Measurements from ENCODE around the gene ZBTB2. TPM values are rescaled to one million over a fixed set of nuclear protein-coding genes. Genes with fewer than 3 reads are reported as not detected.

ZBTB2 gene
- total and polyA plus RNA-seq, 11 donors, result 3.2 to 8.2 (median 5.0) TPM

DNA sequence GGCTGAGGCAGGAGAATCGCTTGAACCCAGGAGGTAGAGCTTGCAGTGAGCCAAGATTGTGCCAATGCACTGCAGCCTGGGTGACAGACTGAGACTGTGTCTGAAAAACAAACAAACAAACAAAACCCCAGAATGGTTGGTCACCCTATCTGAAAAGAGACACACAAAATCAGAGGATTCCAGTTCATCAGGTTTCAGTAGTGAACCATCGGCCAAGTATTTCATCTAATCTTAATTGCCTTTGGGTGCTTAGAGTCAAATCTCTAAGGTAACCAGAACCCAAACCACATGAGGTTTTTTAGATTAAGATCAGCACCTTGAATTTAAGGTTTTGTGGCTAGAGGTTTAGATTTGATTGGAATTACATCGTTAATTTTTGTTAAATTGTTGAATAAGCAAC lies 8.3 kb upstream of the ZBTB2 start:
- H3K27me3 ChIP-seq, result no peaks in the 10 kb centered on the region
- intact Hi-C loops (cut with DNase I), result loop anchor here in 6 of 10 donors (5.0 to 10.0 kb wide), 5 partner anchors 43 to 78 kb away; partner anchors contain the start of gene RMND1 (in 1 of the 6)

DNA sequence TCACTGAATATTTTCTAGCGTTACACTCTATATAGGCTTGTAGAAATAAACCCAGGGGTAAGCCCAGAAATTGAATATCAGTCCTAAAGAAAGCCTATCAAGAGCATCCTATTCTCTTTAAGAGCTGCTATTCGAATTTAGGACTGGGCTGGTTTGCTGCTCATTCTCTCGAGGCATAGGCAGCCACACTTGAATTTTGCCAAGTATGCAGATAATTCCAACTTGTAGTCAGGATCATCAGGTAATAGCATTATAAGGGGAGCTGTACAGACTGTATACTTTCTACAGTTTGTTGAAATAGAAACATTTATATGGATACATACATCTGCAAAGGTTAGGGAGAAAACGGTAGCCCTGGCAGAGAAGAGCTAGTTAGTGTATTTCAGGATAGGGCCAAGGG lies 2.1 kb upstream of the ZBTB2 start:
- intact Hi-C loops (cut with DNase I), result loop anchor here in 8 of 10 donors (5.0 to 10.0 kb wide), 7 partner anchors 44 to 1589 kb away; partner anchors contain the start of genes RMND1 (in 4 of the 8) and FBXO5 (in 1 of the 8)
- Histone ChIP-seq H3K4me1 (peaks cover 12 to 70% (median 50%) of the 10 kb centered on the region in 12 donors), H3K27me3 (no peaks in the 10 kb centered on the region)

More for the DNA sequence above, 8.3 kb upstream of the ZBTB2 start:
- Histone ChIP-seq H3K4me1 (peaks cover 0 to 56% (median 24%) of the 10 kb centered on the region in 12 donors), H3K4me3 (no peak overlapping the region), H3K36me3 (peaks cover 0 to 39% (median 23%) of the 10 kb centered on the region in 9 donors), H3K9me3 (no peaks in the 10 kb centered on the region), H3K27ac (no peak overlapping the region)
- ATAC-seq, result no peak
- WGBS, 4 donors, result 82 to 90% (median 85%) methylated on average over 3 of the region's 3 CpGs
- DNase-seq, result no peak
- TF ChIP-seq, protein P1, sequence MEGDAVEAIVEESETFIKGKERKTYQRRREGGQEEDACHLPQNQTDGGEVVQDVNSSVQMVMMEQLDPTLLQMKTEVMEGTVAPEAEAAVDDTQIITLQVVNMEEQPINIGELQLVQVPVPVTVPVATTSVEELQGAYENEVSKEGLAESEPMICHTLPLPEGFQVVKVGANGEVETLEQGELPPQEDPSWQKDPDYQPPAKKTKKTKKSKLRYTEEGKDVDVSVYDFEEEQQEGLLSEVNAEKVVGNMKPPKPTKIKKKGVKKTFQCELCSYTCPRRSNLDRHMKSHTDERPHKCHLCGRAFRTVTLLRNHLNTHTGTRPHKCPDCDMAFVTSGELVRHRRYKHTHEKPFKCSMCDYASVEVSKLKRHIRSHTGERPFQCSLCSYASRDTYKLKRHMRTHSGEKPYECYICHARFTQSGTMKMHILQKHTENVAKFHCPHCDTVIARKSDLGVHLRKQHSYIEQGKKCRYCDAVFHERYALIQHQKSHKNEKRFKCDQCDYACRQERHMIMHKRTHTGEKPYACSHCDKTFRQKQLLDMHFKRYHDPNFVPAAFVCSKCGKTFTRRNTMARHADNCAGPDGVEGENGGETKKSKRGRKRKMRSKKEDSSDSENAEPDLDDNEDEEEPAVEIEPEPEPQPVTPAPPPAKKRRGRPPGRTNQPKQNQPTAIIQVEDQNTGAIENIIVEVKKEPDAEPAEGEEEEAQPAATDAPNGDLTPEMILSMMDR (IDR thresholded peaks at IDR 0.05), result no peak
- TF ChIP-seq POLR2A (IDR thresholded peaks at IDR 0.05), result no peak

DNA sequence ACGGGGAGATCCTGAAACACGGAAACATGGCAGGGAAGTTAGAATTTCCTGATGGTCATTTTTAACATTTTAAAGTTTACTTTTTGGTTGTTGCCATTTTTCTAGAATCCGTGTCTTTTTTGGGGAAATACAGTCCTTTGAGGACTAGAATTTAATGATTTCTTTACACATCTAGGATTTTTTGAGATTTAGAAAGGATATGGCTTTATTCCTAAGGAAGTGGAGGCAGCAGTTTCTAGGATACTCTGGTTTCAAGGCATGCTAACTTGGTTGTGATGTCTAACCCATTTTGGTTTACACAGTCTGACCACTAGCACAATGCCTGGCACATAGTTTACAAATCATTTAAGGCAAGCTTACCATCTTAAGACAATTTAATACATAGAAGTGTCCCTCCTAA lies 1.1 kb upstream of the ZBTB2 start:
- intact Hi-C loops (cut with DNase I), result loop anchor here in 8 of 10 donors (5.0 to 10.0 kb wide), 7 partner anchors 45 to 1590 kb away; partner anchors contain the start of genes RMND1 (in 4 of the 8) and FBXO5 (in 1 of the 8)
- DNase-seq, result no peak

More for the DNA sequence above, 2.1 kb upstream of the ZBTB2 start:
- 43 to 54% (median 46%) methylated on average over 4 of the region's 4 CpGs for WGBS, 4 donors
- ATAC-seq, result no peak
- no peak for DNase-seq
- H3K9me3 ChIP-seq, result no peaks in the 10 kb centered on the region
- peaks cover 0 to 5% (median 0%) of the 10 kb centered on the region in 9 donors for H3K36me3 ChIP-seq
- peak overlapping the region in 1 of 12 donors; percentile 98 for H3K4me3 ChIP-seq
- H3K27ac ChIP-seq, result peak overlapping the region in 1 of 12 donors; percentile 99
- no peak for TF ChIP-seq POLR2A (IDR thresholded peaks at IDR 0.05)
- TF ChIP-seq, protein P1 (IDR thresholded peaks at IDR 0.05), result no peak

More for the DNA sequence above, 1.1 kb upstream of the ZBTB2 start:
- no peaks in the 10 kb centered on the region for H3K27me3 ChIP-seq
- H3K9me3 ChIP-seq, result no peaks in the 10 kb centered on the region
- peaks cover 0 to 4% (median 0%) of the 10 kb centered on the region in 9 donors for H3K36me3 ChIP-seq
- ATAC-seq, result no peak
- H3K4me3 ChIP-seq, result peak overlapping the region in 10 of 12 donors; percentile 75 to 100 (median 96)
- peak overlapping the region in 10 of 12 donors; percentile 96 to 100 (median 100) for H3K27ac ChIP-seq
- WGBS, 4 donors, result 1 to 7% (median 4%) methylated on average over 3 of the region's 3 CpGs
- TF ChIP-seq POLR2A (IDR thresholded peaks at IDR 0.05), result no peak
- TF ChIP-seq, protein P1 (IDR thresholded peaks at IDR 0.05), result no peak
- peaks cover 12 to 70% (median 54%) of the 10 kb centered on the region in 12 donors for H3K4me1 ChIP-seq

Measured in heart left ventricle (tissue), 16 donors.